GM19395 (cell line): Measurements from ENCODE around the gene TOP1.
A peak's percentile ranks its signal among the peaks of the same experiment; 100 is the strongest.

Experiments
- ATAC-seq: cut with Tn5 transposase; IDR thresholded peaks from one replicate; pipeline ENCODE4 v1.9.1; 2021; ENCODE audit warnings: mild to moderate bottlenecking, moderate library complexity; ENCODE audit not compliant: unreplicated experiment

TOP1 gene

DNA sequence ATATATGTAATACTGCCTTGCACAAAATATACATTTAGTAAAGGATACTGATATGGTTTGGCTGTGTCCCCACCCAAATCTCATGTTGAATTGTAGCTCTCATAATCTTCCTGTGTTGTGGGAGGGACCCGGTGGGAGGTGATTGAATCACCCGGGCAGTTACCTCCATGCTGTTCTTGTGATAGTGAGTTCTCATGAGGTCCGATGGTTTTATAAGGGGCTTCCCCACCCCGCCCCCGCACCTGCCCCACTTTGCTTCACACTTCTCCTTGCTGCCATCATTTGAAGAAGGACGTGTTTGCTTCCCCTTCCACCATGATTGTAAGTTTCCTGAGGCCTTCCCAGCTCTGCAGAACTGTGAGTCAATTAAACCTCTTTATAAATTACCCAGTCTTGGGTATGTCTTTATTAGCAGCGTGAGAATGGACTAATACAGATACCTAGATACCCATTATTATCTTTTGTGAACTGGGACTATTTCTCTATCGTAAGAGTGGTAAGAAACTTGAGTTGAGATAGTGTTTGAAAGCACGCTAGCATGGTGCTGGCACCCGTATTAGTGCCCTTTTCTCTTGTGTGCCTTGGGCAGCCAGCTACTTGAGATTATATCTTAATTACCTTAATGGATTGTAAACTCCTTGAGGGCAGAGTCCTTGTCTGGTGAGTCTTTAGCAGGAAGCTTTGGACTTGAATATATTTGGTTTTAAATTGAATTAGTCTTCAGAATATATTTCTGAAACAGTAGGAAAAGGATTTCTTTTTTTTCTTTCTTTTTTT, 25.6 kb downstream of the TOP1 start:
- no peak for ATAC-seq

DNA sequence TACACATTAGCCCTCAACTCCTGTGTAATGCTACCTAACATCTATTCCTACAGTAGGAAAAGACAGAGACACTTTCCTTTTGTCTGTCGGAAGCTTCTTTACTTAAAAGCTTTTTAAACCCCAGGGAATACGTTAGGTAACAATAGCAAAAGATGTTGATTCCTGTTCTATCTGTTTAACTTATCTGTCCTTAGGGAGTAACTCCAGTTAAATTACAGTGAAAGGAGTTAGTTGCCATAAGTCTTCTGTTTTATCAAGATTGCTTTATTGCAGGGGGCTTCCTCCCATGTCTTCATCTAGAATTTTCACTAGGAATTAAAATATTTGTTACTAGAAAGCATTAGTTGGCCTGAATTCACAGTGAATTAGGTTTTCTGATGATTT, 26.2 kb downstream of the TOP1 start:
- no peak for ATAC-seq

DNA sequence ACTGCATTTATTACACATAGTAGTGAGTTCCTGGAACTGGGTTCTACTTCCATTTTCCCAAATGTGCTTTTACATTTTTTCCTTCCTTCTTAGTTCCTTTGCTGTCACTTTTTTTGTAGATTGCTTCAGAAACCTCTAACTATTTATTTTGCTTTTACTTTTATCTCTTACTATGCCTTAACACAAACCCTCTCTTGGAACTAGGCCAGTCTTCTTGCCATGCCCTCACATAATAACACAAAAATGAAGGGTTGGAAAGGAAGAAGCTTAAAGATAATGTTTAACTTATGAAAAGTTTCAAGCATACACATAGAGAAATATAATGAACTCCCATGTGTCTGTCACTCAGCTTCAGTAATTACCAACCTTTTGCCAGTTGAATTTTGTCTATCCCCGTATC, 27.1 kb downstream of the TOP1 start:
- ATAC-seq = no peak

DNA sequence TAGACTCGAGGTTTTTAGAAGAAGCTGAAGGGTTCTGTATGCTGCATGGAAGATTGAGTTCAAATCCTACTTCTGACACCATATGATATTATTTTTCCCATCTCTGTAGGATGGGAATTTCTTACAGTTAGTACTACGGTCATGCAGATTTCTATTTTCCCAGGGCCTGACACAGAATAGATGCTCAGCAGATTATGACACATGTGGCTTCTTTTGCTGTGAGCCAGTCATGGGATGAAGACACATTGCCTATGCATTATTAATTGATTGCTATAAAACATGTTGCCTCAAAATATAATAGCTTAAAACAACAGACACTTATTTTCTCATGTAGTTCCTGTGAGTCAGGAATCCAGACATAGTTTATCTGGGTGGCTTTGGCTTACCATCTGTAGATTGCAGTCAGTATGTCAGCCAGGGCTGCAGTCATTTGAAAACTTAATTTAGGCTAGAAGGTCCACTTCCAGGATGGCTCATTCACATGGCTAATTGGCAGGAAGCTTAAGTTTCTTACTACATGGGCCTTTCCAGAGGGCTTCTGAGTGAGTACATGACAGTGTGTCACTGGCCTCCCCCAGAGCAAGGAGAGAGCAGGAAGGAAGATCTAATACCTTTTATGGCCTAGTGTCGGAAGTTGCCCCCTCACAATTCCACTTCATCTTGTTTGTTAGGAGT, 29.5 kb downstream of the TOP1 start:
- no peak for ATAC-seq

DNA sequence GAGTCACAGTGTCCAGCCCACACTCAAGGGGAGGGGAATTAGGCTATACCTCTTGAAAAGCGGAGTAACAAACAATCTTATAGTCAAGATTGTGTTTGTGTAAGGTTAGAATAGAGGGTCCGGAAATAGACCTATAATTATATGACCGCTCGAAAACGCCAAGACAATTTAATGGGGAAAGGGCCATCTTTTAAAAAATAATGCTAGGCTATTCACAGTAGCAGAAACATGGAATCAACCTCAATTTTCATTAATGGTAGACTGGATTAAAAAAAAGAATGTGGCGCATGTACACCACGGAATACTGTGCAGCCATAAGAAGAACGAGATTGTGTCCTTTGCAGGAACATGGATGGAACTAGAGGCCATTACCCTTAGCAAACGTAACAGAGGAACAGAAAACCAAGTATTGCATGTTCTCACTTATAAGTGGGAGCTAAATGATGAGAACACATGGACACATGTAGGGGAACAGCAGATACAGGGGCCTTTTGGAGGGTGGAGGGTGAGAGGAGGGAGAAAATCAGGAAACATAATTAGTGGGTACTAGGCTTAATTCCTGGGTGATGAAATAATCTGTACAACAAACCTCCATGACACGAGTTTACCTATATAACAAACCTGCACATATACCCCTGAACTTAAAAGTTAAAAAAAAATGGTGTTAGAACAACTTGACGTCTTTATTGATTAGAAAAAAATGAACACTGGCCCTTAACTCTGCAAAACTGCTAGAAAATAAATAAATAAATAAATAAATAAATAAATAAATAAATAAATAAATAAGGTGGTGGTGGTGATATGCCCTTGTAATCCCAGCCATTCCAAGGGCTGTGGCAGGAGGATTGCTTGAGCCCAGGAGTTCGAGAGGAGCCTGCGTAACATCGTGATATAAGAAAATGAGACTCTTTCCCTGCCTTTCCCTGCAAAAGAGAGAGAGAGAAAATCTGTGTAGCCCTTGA, 30.3 kb downstream of the TOP1 start:
- ATAC-seq = no peak

DNA sequence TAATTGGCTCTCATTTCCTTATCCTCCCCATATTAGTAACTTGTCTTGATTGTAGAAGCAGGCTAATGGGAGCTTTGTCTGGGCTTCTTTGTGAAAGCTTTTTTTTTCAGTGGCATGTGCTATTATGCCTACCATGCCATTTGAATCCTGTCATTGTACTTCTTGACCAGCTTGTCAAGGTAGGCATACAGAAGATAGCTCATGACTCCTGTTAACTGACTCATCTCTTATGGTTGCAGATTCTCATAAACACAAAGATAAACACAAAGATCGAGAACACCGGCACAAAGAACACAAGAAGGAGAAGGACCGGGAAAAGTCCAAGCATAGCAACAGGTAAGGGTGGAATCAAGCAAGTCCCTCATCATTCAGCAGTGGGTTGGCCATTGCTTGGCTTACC, 32.5 kb downstream of the TOP1 start:
- ATAC-seq = no peak

DNA sequence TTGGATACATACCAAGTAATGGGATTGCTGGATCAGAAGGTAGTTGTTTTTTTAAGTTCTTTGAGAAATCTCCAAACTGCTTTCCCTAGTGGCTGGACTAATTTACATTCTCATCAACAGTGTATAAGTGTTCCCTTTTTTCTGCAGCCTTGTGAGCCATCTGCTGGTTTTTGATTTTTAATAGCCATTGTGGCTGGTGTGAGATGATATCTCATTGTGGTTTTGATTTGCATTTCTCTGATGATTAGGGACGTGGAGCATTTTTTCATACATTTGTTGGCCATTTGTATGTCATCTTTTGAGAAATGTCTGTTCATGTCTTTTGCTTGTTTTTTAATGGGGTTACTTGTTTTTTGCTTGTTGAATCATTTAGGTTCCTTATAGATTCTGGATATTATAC, 34.8 kb downstream of the TOP1 start:
- no peak for ATAC-seq

DNA sequence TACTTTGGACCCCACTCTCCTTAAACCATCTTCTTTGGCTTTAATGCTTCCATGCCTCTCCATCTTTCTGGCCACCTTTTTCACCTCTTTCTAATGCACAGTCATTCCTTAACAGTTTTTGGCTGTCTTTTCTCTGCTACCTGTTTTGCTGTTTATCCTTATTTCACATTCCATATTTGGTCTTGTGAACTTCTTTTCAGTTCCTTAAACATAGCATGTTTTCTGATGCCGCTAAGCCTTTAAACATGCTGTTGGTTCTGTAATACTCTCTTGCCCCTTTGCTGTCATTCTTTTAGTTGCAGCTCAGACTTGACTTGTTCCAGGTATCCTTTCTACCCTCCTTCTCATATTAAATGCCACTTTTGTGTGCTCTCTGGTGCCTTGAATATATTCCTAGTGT, 35.8 kb downstream of the TOP1 start:
- ATAC-seq = peak; percentile 91

DNA sequence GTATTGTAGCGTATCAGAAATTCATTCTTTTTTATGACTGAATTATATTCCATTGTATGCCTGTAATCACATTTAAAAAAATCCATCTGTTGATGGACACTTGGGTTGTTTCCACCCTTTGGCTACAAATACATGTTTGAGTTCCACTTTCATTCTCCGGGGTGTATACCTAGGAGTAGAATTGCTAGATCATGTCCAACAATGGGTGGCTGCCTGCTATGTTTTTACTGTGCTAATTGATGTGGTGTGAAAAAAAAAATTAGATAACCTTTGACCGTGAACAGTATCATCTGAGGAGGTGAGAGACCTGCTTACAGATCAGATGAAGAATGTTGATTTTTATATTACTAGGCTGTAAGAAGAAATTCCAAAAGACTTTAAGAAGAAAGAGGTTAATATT, 37.1 kb downstream of the TOP1 start:
- no peak for ATAC-seq

DNA sequence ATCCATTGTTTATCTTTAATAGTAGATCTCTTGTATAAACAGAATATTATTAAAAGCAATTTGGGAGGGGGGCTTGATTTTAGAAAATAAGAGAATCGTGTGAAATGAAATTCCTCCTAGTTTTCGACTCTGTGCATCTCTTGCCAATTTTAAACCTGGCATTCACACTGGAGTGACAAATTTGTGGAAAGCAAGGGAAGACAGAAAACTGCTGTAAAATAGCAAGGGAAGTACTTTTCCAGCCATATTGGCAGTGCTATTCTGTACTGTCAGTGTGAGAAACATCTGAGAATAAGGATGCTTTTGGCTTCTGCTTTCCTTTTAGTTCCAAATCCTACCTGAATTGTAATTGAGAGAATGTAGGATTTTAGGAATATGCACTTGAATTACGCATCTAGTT, 40.2 kb downstream of the TOP1 start:
- ATAC-seq = no peak

DNA sequence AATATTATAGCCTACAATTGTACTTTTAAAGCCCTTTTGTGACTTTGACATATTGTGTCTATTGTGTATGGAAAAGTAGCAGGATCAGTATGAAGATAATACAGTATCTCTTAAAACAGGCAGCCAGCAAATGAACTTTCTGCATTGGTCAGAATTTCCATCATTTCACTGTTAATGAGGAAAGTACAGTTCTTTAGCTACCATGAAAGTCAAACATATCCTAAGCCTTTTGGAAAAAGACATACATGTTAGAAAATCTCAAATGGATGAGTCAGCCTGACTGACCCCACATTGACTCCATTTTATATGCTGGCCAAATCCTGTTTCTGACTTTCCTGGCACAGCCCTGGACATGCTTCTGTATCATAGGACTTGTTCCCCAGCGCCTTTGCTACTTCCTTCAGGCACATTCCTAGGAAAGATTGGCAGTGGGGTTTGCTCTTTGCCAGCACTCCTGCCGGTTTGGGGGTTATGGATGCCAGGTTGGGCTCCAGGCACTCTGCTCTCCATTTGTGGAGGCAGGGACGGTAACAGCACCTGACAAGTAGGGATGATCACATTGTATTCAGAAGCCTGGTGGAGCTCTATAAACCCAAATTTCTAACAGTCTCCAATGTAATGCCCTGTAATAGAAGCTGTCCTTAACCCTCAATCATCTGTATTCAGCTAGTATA, 43.7 kb downstream of the TOP1 start:
- ATAC-seq = no peak

DNA sequence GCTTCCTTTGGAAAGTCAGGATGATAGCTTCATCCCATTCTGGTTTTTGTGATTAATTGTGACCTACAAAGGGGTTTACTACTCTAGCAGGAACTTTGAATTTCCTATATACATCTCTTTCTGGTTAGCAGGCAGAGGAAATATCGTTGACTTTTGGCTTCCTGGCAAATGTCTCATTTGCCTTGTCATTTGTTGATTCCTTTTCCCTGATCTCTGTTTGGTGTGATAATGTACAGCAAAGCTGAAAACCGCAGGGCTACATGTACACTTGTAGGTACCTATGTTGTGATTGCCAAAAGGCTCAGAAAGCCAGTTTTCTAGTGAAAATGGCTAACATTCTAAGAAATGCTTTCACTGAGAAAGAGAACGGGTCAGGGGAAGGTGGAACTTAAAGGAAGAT, 44.3 kb downstream of the TOP1 start:
- no peak for ATAC-seq

DNA sequence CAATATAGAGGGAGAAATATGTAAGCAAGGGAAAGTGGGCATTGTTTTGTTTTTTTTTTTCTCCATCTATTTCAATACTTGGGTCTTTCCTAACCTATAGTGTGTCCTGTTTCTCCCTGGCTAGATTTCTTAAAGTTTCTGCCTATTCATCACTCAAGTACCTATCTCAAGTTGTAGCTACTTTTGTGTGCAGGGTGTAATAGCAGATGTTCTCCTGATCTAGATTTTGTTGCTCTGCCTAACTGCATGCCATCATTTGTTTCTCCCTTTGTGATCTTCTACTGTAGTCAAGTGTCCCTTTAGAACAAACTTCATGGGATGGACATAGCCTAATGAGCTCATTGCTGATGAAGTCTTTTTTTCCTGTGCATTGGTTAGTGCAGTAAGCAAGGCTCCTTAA, 45.8 kb downstream of the TOP1 start:
- ATAC-seq = no peak

DNA sequence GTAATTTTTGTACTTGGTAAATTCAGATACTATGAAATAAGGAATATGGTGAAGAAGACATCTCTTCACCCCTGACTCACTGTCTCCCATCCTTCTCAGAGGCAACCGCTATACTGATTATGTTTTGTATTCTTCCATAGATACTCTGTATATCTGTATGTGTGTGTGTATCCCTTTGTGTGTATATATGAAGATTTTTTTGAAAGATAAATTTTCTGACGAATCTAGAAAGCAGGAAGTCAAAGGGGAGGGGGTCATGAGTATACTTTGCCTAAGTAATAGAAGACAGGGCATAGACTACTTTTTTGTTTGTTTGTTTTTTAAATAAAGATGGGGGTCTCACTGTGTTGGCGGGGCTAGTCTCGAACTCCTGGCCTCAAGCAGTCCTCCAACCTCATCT, 48.2 kb downstream of the TOP1 start:
- no peak for ATAC-seq

DNA sequence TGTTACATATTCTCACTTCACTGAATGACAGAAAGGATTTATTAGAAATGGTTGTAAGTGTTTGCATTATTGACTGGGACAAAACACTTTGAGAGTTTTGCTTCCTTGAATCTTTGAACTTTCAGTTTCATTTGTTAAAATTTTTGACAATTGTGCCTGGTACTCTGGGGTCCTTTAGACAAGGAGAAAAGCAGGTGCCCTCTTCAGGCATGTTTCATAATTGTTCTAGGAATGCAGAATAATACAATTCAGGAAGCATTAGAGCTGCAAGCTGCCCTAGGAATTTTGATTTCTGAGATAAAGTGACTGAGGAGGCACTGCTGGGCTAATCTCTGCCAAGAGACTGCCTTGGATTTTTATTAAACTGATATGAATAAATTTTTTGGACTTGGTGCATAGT, 49.7 kb downstream of the TOP1 start:
- ATAC-seq = no peak

DNA sequence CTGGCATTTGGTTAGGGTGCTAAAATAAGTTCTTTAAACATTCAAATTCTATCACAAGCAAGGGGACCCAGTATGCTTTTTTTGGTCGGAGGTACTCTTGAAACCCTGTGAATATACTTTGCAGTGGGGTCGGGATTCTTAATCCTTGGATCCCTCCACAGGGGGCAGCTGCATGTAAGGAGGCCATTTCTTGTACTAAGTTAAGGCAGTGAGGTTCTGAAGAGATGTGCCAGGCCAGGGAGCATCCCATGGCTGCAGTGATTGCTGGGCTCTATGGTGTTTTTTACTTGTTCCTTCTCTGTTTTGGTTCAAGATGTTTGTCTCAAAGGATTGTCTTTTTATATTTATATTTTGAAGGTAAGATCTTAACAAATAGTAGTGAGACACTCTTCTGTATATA, 50.4 kb downstream of the TOP1 start:
- ATAC-seq = no peak

DNA sequence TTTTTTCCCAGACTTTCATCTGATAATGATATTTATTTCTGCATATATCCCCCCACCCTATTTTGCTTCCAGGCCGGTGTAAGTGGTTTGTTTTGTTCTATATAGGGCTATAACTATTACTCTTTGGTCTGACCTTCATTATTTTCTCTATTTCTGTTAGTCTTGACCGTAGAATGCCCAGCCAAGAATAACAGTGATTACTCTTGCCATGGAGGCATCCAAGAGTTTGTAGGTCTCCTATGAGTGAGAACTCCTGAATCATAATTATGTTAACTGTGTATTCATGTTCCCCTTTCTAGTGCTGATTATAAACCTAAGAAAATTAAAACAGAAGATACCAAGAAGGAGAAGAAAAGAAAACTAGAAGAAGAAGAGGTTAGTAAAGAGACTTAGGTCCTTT, 52.2 kb downstream of the TOP1 start:
- ATAC-seq = no peak

DNA sequence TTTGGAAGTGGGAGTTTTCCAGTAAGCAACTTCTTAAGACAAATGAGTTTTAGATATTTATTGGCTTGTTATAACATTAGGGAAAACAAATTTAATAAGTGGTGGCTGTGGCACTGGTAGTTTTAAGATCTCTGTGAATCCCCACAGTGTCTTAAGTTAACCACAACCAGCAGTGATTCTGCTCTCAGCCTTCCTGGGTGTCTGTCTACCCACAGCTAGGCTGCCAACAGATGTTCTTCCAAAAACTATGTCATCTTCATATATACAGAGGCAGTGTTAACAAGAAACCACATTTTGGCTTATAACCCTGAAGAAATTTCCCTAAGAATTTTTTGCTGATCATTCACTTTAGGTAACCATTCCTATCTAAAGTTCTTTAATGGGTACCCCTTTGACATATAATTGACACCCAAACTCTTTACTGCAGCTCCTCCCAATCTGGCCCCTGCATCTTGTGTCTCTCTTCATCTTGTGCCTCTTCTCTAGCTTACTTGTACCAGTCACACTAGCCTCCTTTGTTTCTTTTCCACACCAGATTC, 52.7 kb downstream of the TOP1 start:
- no peak for ATAC-seq

DNA sequence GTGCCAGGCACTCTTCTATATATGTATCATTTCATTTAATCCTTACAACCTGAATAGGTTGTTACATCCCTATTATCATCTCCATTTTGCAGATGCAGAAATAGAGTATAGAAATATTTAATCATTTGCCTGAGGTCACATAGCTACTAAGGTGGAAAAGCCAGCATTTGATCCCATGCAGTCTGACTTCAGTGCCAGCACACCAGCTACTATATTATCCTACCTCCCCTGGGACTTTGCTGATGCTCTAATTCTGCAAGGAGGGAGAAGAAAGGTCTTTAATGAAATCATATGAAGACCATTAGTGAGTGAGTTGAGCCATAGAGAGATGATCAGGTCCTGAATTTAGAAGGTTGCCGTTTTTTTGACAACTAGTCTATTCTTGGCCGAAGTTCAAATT, 53.7 kb downstream of the TOP1 start:
- no peak for ATAC-seq

DNA sequence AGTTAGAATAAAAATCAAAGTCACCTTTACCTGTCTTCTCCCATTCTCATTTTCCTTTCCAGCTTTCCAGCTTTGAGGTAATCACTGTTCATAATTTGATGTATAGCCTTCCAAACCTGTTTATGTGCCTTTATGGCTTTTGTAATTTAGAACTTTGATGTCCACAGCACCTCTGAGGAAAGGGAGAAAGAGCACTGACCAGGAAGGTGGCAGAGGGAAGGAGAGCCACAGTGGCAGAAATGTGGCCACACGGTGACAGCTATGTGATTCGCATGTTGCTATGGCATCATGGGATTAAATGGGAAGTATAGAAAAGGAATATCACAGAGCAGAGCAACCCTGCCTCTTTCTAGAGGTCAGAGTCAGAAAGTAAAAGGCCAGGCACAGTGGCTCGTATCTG, 57.0 kb downstream of the TOP1 start:
- no peak for ATAC-seq
